GM18507 (cell line): Measurements from ENCODE around the gene FAM53B.

Experiments
- DNase-seq: peaks from one replicate; pipeline ENCODE4 v3.0.0; 2011; ENCODE audit warnings: low read depth; ENCODE audit not compliant: insufficient read length; ENCODE audit errors: extremely low spot score
- FAIRE-seq: peaks from 2 replicates; lab custom pipeline; 2011; peaks lifted over from hg19 to GRCh38; lab: Jason Lieb, UNC

The FAM53B gene

GRCh38 chr10:124731551-124731950, 12.6 kb downstream of the FAM53B start:
- FAIRE-seq (no peak), DNase-seq (no peak)

GRCh38 chr10:124730790-124731189, 13.4 kb downstream of the FAM53B start:
- FAIRE-seq (no peak), DNase-seq (no peak)

GRCh38 chr10:124728830-124729661, 15.1 kb downstream of the FAM53B start:
- DNase-seq, result no peak
- FAIRE-seq, result no peak

GRCh38 chr10:124728071-124728829, 15.9 kb downstream of the FAM53B start:
- FAIRE-seq (peak; percentile 63), DNase-seq (no peak)

GRCh38 chr10:124727361-124727960, 16.7 kb downstream of the FAM53B start:
- FAIRE-seq (no peak), DNase-seq (no peak)

GRCh38 chr10:124725791-124726190, 18.4 kb downstream of the FAM53B start:
- no peak for FAIRE-seq
- no peak for DNase-seq

- no peak for FAIRE-seq
- DNase-seq, result no peak
These were observed 19.0 kb downstream of the FAM53B start for GRCh38 chr10:124725171-124725631.

- DNase-seq, result no peak
- FAIRE-seq, result no peak
These were observed 19.7 kb downstream of the FAM53B start for GRCh38 chr10:124724279-124725027.

- no peak for FAIRE-seq
- DNase-seq, result no peak
These were observed 20.4 kb downstream of the FAM53B start for GRCh38 chr10:124723826-124724225.

GRCh38 chr10:124722798-124723783, 21.1 kb downstream of the FAM53B start:
- FAIRE-seq (peak; percentile 97), DNase-seq (peak; percentile 71)

- DNase-seq, result no peak
- FAIRE-seq, result peak; percentile 42
These were observed 22.7 kb downstream of the FAM53B start for GRCh38 chr10:124721330-124722045.

GRCh38 chr10:124719213-124719851, 24.8 kb downstream of the FAM53B start:
- DNase-seq (no peak), FAIRE-seq (peak; percentile 83)

GRCh38 chr10:124717911-124718741, 26.1 kb downstream of the FAM53B start:
- no peak for DNase-seq

GRCh38 chr10:124717041-124717757, 27.0 kb downstream of the FAM53B start:
- FAIRE-seq, result no peak
- no peak for DNase-seq

More at GRCh38 chr10:124717911-124718741, 26.1 kb downstream of the FAM53B start:
- FAIRE-seq, result peak; percentile 84

GRCh38 chr10:124716369-124716768, 27.8 kb downstream of the FAM53B start:
- FAIRE-seq, result no peak
- DNase-seq, result no peak

- DNase-seq (no peak), FAIRE-seq (no peak)
These were observed 28.7 kb downstream of the FAM53B start for GRCh38 chr10:124715439-124715838.
